ENCODE measurements around the gene STOX1.
"Not testable (repeated sequence)": the region's sequence is repeated elsewhere in the genome, so short reads cannot be mapped to it uniquely, and the experiment has no call there.

The STOX1 gene

GRCh38 chr10:68902382-68902781 lies 75.1 kb downstream of the STOX1 start:
- no peak for TF ChIP-seq CTCF (conservative IDR thresholded peaks at IDR 0.05; ENCODE audit: control insufficient read depth, insufficient read depth, low read depth, low read length)
- peak overlapping the region; percentile 91 for H3K4me3 ChIP-seq (ENCODE audit: control insufficient read depth, low read depth, low read length)
- DNase-seq (ENCODE audit: low read depth) = no peak

- H3K4me3 ChIP-seq (ENCODE audit: control insufficient read depth, low read depth, low read length) = no peak overlapping the region
- TF ChIP-seq CTCF (conservative IDR thresholded peaks at IDR 0.05; ENCODE audit: control insufficient read depth, insufficient read depth, low read depth, low read length) = no peak
- no peak for DNase-seq (ENCODE audit: low read depth)
Measured at GRCh38 chr10:68924593-68924992, 97.3 kb downstream of the STOX1 start.

GRCh38 chr10:68925489-68925888 lies 98.2 kb downstream of the STOX1 start:
- H3K4me3 ChIP-seq (ENCODE audit: control insufficient read depth, low read depth, low read length) = no peak overlapping the region
- no peak for DNase-seq (ENCODE audit: low read depth)
- TF ChIP-seq CTCF (conservative IDR thresholded peaks at IDR 0.05; ENCODE audit: control insufficient read depth, insufficient read depth, low read depth, low read length) = no peak

- H3K4me3 ChIP-seq (ENCODE audit: control insufficient read depth, low read depth, low read length); DNase-seq (ENCODE audit: low read depth): not testable (repeated sequence)
Measured at GRCh38 chr10:68929157-68929556, 101.8 kb downstream of the STOX1 start.

GRCh38 chr10:68929888-68930287 lies 102.6 kb downstream of the STOX1 start:
- DNase-seq (ENCODE audit: low read depth); H3K4me3 ChIP-seq (ENCODE audit: control insufficient read depth, low read depth, low read length): not testable (repeated sequence)

GRCh38 chr10:68932860-68933259 lies 105.5 kb downstream of the STOX1 start:
- DNase-seq (ENCODE audit: low read depth); H3K4me3 ChIP-seq (ENCODE audit: control insufficient read depth, low read depth, low read length): not testable (repeated sequence)

GRCh38 chr10:68934994-68935393 lies 107.7 kb downstream of the STOX1 start:
- no peak for DNase-seq (ENCODE audit: low read depth)
- no peak for TF ChIP-seq CTCF (conservative IDR thresholded peaks at IDR 0.05; ENCODE audit: control insufficient read depth, insufficient read depth, low read depth, low read length)
- no peak overlapping the region for H3K4me3 ChIP-seq (ENCODE audit: control insufficient read depth, low read depth, low read length)

GRCh38 chr10:68938117-68938516 lies 110.8 kb downstream of the STOX1 start:
- peak; percentile 25 for DNase-seq (ENCODE audit: low read depth)
- no peak for TF ChIP-seq CTCF (conservative IDR thresholded peaks at IDR 0.05; ENCODE audit: control insufficient read depth, insufficient read depth, low read depth, low read length)
- H3K4me3 ChIP-seq (ENCODE audit: control insufficient read depth, low read depth, low read length) = no peak overlapping the region

GRCh38 chr10:68938884-68939283 lies 111.6 kb downstream of the STOX1 start:
- H3K4me3 ChIP-seq (ENCODE audit: control insufficient read depth, low read depth, low read length) = no peak overlapping the region
- TF ChIP-seq CTCF (conservative IDR thresholded peaks at IDR 0.05; ENCODE audit: control insufficient read depth, insufficient read depth, low read depth, low read length) = no peak
- no peak for DNase-seq (ENCODE audit: low read depth)

GRCh38 chr10:68940917-68941316 lies 113.6 kb downstream of the STOX1 start:
- H3K4me3 ChIP-seq (ENCODE audit: control insufficient read depth, low read depth, low read length); DNase-seq (ENCODE audit: low read depth): not testable (repeated sequence)
